DMS53 treated with DMSO at 0.1 percent for 48 hours (cell line): Measurements from ENCODE around the gene GADD45GIP1.
"Not testable (repeated sequence)": the region's sequence is repeated elsewhere in the genome, so short reads cannot be mapped to it uniquely, and the experiment has no call there.

Experiments used
- DNase-seq: peaks from one replicate; lab custom pipeline; 2025; ENCODE audit not compliant: unreplicated experiment; lab: John Stamatoyannopoulos, UW

GADD45GIP1 gene

DNA sequence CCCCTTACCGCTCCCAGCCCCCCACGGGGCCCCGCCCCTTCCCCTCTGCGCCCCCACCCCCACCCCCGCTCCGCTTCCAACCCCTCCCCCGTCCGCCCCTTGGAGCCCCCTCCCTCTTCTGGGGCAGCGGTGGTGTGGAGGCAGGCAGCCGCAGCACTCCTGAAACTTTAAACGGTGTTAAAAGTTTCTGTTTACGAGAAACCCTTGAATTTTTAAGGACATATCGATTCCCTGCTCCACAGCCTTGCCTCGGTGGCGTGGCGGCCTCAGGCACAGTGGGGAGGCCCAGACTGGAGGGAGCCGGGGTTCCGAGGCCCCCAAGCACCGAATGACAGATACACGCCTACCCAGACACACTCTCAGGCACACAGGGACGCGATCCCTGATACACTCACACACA, 33.4 kb upstream of the GADD45GIP1 start:
- no peak for DNase-seq

- DNase-seq, result no peak
Measured at GRCh38 chr19:12987781-12988180, 30.8 kb upstream of the GADD45GIP1 start.

- DNase-seq, result no peak
Measured at GRCh38 chr19:12987190-12987589, 30.2 kb upstream of the GADD45GIP1 start.

GRCh38 chr19:12986726-12987125, 29.7 kb upstream of the GADD45GIP1 start:
- no peak for DNase-seq

GRCh38 chr19:12985049-12985776, 28.2 kb upstream of the GADD45GIP1 start:
- peak; percentile 18 for DNase-seq

- no peak for DNase-seq
Measured at GRCh38 chr19:12984683-12985048, 27.6 kb upstream of the GADD45GIP1 start.

DNA sequence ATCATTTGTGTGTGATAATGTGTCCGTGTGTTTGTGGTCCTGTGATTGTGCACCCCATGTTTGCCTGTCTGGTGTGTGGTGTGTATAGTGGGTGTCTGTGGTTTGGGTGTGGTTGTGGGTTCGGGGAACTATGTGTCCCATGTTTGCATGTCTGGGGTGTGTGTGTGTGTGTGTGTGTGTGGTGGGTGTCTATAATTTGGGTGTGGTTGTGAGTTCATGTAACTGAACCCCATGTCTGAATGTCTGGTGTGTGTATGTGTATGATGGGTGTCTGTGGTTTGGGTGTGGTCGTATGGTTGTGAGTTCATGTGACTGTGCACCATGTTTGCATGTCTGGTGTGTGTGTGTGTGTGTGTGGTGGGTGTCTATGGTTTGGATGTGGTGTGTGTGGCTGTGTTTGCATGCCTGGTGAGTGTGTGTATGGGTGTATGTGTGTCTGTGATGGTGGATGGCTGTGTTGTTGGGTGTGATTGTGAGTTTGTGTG, 27.2 kb upstream of the GADD45GIP1 start:
- no peak for DNase-seq

GRCh38 chr19:12983542-12984142, 26.6 kb upstream of the GADD45GIP1 start:
- peak; percentile 11 for DNase-seq

DNA sequence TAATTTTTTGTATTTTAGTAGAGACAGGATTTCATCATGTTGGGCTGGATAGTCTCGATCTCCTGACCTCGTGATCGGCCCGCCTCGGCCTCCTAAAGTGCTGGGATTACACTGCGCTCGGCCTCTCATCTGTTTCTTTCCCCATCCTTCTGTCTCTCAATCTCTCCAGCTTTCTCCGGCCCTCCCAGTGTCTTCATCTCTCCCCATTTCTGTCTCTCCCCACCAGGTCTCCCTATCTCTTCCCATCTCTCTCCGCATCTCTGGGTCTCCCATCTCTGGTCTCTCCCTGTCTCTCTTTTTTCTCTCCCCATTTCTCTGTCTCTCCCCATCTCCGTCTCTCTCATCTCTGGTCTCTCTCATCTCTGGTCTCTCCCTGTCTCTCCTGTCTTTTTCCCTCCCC, 26.1 kb upstream of the GADD45GIP1 start:
- no peak for DNase-seq

- DNase-seq, result no peak
Measured at GRCh38 chr19:12982648-12983047, 25.6 kb upstream of the GADD45GIP1 start.

- no peak for DNase-seq
Measured at GRCh38 chr19:12979974-12980373, 23.0 kb upstream of the GADD45GIP1 start.

- not testable (repeated sequence) for DNase-seq
Measured at GRCh38 chr19:12976109-12976508, 19.1 kb upstream of the GADD45GIP1 start.

GRCh38 chr19:12975221-12975741, 18.3 kb upstream of the GADD45GIP1 start:
- no peak for DNase-seq

DNA sequence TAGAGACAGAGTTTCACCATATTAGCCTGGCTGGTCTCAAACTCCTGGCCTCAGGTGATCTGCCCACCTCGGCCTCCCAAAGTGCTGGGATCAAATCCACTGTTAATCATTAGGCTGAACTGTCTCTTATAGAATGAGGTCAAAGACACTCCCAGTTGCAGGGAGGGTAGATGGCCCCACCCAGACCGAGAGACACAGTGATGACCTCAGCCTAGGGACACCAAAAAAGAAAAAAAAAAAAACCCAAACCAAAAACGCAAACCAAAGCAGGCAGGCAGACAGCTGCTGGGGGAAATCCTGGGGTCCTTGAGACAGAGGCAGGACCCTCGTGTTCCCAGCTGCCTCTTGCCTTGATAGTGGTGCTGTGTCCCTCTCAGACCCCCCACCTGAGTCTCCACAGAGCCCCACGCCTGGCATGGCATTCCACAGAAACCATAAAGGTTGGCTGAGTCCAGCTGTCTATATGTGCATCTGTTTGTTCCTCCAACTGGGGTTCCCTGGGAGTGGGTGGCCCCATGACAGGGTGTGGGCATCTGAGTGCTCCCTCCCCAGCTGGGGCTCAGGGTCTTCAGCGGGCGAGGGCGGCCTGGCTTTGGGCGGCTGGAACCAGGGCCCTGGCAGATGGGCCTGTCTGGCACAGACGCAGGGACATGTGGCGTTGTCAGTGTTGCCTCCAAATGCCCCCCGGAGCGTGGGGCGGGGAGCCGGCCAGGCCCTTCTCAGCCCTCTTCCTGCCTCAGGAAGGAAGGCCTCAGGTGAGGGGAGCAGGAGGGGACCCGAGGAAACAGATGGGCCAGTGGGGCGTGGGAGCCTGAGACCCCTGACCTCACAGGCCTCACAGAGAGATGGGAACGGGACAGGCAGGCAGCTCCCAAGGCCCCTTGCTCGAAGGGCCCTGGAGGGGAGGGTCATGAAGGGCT, 17.5 kb upstream of the GADD45GIP1 start:
- DNase-seq, result no peak

GRCh38 chr19:12973236-12973635, 16.2 kb upstream of the GADD45GIP1 start:
- no peak for DNase-seq

- no peak for DNase-seq
Measured at GRCh38 chr19:12970070-12970820, 13.2 kb upstream of the GADD45GIP1 start.

- DNase-seq, result no peak
Measured at GRCh38 chr19:12969292-12969988, 12.4 kb upstream of the GADD45GIP1 start, which contains the start of gene DAND5. Gene DAND5, plus strand, starts transcription at chr19:12969576. Its CDS starts 85 bp downstream, at chr19:12969661.

GRCh38 chr19:12967907-12968306, 10.9 kb upstream of the GADD45GIP1 start:
- no peak for DNase-seq

DNA sequence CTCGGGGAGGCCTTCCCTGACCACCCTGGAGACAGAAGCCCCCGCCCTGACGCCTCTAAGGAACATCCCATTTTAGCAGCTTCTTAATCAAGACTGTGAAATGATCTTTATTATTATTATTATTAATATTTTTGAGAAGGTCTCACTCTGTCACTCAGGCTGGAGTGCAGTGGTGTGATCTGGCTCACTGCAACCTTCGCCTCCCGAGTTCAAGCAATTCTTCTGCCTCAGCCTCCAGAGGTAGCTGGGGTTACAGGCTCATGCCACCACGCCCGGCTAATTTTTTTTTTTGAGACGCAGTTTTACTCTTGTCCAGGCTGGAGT, 8.8 kb upstream of the GADD45GIP1 start:
- DNase-seq, result no peak
